GM12873 (cell line): ENCODE data around the gene HDAC4.

ENCODE experiments used
- TF ChIP-seq, protein P1 (sequence below): IDR thresholded peaks from 2 replicates; pipeline ENCODE4 v1.5.1; 2012; ENCODE audit warnings: low read depth, mild to moderate bottlenecking, moderate library complexity, low read length, control low read depth; ENCODE audit not compliant: insufficient read depth; ENCODE audit errors: missing control alignments

Gene HDAC4

DNA sequence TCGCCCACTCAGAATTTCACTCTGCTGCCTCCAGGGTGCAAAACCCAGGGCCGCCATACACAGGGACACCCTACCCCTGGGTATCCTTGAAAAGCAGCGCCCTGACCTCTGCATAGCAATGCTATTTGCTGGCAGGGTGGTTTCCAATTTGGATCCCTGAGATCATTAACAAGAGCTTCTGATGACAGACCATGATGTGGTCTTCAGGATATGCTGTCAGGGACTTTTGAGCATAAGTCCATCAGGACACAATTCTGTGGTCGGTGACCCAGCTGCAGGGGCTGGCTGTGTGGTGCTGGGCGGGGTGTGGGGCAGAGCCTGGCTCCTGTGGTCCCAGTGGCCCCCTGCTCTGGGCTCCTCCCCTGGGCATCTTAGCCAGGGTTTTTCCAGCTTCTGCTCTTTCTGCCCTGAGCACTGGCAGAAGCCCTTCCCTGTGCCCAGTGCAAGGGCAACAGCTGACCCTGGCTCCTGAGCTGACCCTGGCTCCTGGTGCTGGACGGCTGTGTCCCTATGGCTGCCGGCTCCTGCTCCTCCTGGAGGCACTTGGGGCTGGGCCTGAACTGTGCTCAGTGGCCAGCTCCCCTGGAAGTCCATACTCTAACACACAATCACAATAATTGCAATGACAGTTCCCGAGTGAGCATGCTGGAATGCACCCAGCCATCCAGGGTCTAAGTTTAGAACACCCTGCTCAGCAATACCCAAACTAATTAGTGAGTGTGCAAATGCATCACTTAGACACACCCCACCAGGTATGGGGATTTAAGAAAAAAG is 271.5 kb downstream of the HDAC4 start:
- TF ChIP-seq, protein P1, sequence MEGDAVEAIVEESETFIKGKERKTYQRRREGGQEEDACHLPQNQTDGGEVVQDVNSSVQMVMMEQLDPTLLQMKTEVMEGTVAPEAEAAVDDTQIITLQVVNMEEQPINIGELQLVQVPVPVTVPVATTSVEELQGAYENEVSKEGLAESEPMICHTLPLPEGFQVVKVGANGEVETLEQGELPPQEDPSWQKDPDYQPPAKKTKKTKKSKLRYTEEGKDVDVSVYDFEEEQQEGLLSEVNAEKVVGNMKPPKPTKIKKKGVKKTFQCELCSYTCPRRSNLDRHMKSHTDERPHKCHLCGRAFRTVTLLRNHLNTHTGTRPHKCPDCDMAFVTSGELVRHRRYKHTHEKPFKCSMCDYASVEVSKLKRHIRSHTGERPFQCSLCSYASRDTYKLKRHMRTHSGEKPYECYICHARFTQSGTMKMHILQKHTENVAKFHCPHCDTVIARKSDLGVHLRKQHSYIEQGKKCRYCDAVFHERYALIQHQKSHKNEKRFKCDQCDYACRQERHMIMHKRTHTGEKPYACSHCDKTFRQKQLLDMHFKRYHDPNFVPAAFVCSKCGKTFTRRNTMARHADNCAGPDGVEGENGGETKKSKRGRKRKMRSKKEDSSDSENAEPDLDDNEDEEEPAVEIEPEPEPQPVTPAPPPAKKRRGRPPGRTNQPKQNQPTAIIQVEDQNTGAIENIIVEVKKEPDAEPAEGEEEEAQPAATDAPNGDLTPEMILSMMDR, result no peak

DNA sequence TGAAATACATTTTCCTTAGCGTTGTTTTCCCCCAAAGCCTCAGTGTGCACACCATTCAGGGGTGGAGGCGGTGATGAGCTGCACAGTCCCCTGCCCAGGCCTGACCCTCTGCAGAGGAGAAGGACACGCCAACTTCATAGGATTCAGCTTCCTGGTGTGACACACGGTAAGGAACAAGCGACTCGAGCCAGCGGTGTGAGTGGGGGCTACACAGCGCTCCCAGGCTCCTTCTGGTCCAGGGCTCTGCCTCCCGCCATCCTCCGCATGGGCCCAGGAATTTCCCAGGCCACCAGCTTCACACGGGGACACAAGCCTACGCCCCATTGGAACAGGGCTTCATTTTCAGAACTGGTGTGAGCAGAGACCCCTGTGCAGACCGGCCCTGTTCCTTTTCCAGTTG is 272.1 kb downstream of the HDAC4 start:
- TF ChIP-seq, protein P1, result no peak

DNA sequence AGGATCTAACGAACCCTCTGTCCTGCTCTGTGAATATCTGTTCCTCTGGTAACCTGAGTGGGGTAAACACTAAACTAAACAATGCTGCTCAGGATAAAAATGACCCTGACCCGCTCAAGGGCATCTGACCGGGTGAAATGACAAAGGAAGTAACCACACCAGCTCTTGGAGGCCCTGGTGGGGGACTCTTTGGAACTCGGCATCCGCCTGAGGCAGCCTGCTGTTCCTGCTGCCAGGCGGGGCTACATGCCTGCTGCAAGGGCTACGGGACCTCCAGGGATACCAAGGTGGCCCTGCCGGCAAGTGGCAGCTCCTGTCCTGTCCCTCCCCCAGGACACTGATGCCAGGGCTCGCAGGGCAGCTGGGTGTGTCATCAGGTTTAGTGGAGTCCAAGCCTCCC is 273.3 kb downstream of the HDAC4 start:
- TF ChIP-seq, protein P1, result no peak

DNA sequence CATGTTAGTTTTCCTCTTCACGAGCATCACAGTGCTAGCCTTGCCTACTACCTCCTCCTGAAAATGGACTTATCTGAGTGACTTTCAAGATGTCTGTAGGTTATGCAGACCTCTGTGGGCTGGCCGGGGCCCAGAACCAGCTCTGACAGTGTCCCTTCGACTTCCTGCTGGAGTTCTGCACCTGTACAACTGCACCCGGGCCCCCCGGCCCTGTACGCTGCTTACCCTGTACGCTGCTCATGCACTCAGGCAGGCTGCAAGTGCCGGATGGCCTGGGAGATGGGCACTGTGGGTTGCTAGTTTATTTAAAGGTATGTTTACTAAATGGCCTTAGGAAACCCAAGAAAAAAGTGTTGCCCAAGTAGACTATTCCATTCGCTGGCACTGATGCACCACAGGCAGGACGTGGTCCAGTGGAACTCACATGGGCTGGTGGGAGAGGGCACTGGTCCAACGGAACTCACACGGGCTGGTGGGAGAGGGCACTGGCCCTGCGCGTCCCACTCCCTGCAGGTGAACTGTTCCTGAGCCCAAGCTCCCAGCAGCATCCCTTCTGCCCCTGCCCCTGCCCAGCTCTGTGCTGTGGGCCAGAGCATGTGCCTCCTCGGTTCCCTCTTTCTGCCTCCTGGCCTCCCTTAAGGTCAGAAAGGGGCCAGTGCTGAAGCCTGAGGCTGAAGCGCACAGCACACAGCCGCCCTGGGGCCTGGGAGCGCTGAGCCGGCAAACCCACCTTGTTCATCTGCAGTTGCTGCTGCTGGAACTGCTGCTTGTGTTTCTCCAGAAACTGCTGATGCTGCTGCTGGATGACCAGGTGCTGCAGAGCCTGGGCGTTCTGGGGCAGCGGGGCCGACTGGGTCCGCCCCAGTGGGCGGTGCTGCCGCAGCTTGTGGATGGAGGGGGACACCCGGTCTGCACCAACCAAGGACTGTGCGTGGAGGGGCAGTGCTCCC is 274.8 kb downstream of the HDAC4 start:
- TF ChIP-seq, protein P1, result no peak

- TF ChIP-seq, protein P1, result no peak
Observed at GRCh38 chr2:239124152-239124899, 276.5 kb downstream of the HDAC4 start.

- TF ChIP-seq, protein P1, result no peak
Observed at GRCh38 chr2:239122421-239123110, 278.3 kb downstream of the HDAC4 start.

GRCh38 chr2:239121600-239122012 is 279.2 kb downstream of the HDAC4 start:
- TF ChIP-seq, protein P1, result no peak
